NCI-H2196 (cell line): ENCODE measurements around the gene SVIL.
"Not testable (repeated sequence)": the region's sequence is repeated elsewhere in the genome, so short reads cannot be mapped to it uniquely, and the experiment has no call there.

Experiments used
- DNase-seq: peaks from one replicate; lab custom pipeline; 2025; ENCODE audit not compliant: unreplicated experiment; lab: John Stamatoyannopoulos, UW

The SVIL gene

GRCh38 chr10:29622382-29622922 lies 12.3 kb downstream of the SVIL start:
- DNase-seq: no peak

GRCh38 chr10:29621161-29621560 lies 13.6 kb downstream of the SVIL start:
- no peak for DNase-seq

- DNase-seq: no peak
These were observed 14.6 kb downstream of the SVIL start for GRCh38 chr10:29620112-29620690.

- DNase-seq: peak; percentile 22
These were observed 15.5 kb downstream of the SVIL start for GRCh38 chr10:29619241-29619669.

GRCh38 chr10:29618341-29619171 lies 16.2 kb downstream of the SVIL start:
- no peak for DNase-seq

GRCh38 chr10:29617880-29618340 lies 16.9 kb downstream of the SVIL start:
- no peak for DNase-seq

- no peak for DNase-seq
These were observed 18.2 kb downstream of the SVIL start for GRCh38 chr10:29616542-29616941.

GRCh38 chr10:29615195-29615594 lies 19.6 kb downstream of the SVIL start:
- DNase-seq: no peak

- DNase-seq: not testable (repeated sequence)
These were observed 20.5 kb downstream of the SVIL start for GRCh38 chr10:29614289-29614688.

- DNase-seq: no peak
These were observed 21.0 kb downstream of the SVIL start for GRCh38 chr10:29613791-29614190.

GRCh38 chr10:29613196-29613595 lies 21.6 kb downstream of the SVIL start:
- no peak for DNase-seq

GRCh38 chr10:29612657-29613056 lies 22.1 kb downstream of the SVIL start:
- DNase-seq: no peak

- DNase-seq: no peak
These were observed 22.9 kb downstream of the SVIL start for GRCh38 chr10:29611781-29612381.

- DNase-seq: no peak
These were observed 23.7 kb downstream of the SVIL start for GRCh38 chr10:29610876-29611647.

GRCh38 chr10:29610331-29610730 lies 24.4 kb downstream of the SVIL start:
- not testable (repeated sequence) for DNase-seq

- no peak for DNase-seq
These were observed 25.1 kb downstream of the SVIL start for GRCh38 chr10:29609696-29610095.

GRCh38 chr10:29608476-29609301 lies 26.1 kb downstream of the SVIL start:
- DNase-seq: no peak

- no peak for DNase-seq
These were observed 26.7 kb downstream of the SVIL start for GRCh38 chr10:29608062-29608461.

GRCh38 chr10:29607576-29607975 lies 27.2 kb downstream of the SVIL start:
- DNase-seq: no peak

- DNase-seq: not testable (repeated sequence)
These were observed 28.1 kb downstream of the SVIL start for GRCh38 chr10:29606693-29607092.
